H1 (cell line): ENCODE measurements around the gene SH3BP2. TPM values are rescaled to one million over a fixed set of nuclear protein-coding genes. Genes with fewer than 3 reads are reported as not detected.

Source experiments
- FOSL1 ChIP-seq: IDR thresholded peaks from 2 replicates; pipeline ENCODE4 v1.6.1; 2011; ENCODE audit warnings: mild to moderate bottlenecking, low read depth, low read length, moderate library complexity; ENCODE audit not compliant: insufficient read depth
- SP2 ChIP-seq: IDR thresholded peaks from 2 replicates; pipeline ENCODE4 v1.6.1; 2012; ENCODE audit warnings: mild to moderate bottlenecking, low read length, inconsistent platforms
- TBP ChIP-seq: IDR thresholded peaks from 2 replicates; pipeline ENCODE4 v1.6.1; 2011; ENCODE audit warnings: low read depth, low read length, improper control_type of control experiment
- polyA plus RNA-seq, 7 experiments: library from polyadenylated mRNA; depleted of rRNA in 3 of 7; stranded (reverse) in 5 of 7; unstranded in 2 of 7; fragments of >200 nt in 5 of 7; fragments of 200-250 nt in 2 of 7; gene quantifications; 1 replicate in 5 of 7; 2 replicates in 1 of 7; 4 replicates in 1 of 7; pipeline versions ENCODE4 v1.2.1 to v1.2.3, GENCODE V29; 2011 to 2013; ENCODE audit warnings: missing spikeins in 2 of 7, mixed read lengths in 2 of 7
- total RNA-seq: library from RNA; stranded (reverse); fragmentation: NEBNext Ultra II Directional; extraction: Animal tissue kit (Norgen Biotek cat#: 25700); gene quantifications from 2 replicates; pipeline ENCODE4 v1.2.1, GENCODE V29; 2021

The SH3BP2 gene
- total and polyA plus RNA-seq, 2 of the 8 experiments (the other 6 are each of a cell fraction or from before 2014, with no cell fraction given): 27.4 to 31.4 TPM

DNA sequence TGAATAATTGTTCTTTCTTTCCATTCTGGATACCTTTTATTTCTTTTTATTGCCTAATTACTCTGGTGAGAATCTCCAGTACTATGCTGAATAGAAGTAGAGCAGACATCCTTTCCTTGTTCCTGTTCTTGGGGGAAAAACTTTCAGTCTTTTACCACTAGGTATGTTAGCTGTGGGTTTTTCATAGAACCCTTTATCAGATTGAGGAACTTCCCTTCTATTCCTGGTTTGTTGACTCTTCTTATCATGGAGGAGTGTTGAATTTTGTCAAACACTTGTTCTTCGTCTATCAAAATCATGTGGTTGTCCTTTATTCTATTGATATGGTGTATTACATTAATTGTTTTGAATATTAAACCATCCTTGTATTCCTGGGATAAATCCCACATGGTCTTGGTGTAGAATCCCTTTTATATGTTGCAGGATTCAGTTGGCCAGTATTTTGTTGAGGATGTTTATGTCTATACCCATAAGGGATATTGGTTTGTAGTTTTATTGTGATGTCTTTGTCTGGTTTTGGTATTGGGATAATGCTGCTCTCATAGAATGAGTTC lies 23.6 kb downstream of the SH3BP2 start (continued):
- TF ChIP-seq TBP (no peak), SP2 (no peak), FOSL1 (no peak)
- TF ChIP-seq, all 59 proteins: peak for 0
